ENCODE results near the gene ARVCF. TPM values are rescaled to one million over a fixed set of nuclear protein-coding genes. Genes with fewer than 3 reads are reported as not detected.

Gene ARVCF
- total RNA-seq, 4 donors from 2014 or later: 32.5 to 61.5 (median 39.5) TPM

DNA sequence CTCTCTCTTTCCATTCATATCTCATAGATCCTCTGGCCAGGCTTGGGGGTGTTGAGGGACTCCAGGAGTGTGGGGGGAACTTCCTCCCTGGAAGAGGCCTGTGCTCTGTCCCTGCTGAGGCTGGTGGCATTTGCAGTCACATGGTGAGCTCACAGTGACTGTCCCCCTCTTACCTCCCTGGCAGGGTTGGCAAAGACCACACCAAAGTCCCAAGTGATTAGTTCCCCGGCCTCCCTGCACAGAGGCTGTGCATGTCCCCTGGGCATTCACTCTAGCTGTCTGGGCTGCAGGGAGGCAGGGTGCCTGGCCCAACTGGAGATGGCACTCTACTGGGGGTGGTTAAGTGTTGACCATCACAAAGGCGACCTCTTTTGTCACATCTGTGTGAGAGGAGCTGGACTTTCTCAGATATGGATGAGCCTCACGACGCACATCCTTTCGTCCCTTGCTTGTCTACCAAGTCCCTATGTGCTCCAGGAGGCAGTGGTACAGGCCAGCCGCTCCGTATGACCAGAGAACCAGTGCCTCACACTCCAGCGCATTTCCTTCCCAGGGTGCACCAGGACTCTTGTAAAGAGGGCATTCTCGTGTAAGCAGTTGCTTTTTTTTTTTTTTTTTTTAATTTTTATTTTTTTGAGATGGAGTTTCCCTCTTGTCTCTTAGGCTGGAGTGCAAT is 13.1 kb upstream of the ARVCF start:
- 93% methylated on average over 7 of the region's 9 CpGs; no CpG with 5 or more reads in 1 of the 2 donors for WGBS, 2 donors (ENCODE audit: low coverage in 1 of 2)
- no peak overlapping the region for H3K4me3 ChIP-seq
- peaks cover 0 to 19% of the 10 kb centered on the region in 2 donors for H3K36me3 ChIP-seq
- no peaks in the 10 kb centered on the region for H3K27me3 ChIP-seq
- TF ChIP-seq, protein P1, sequence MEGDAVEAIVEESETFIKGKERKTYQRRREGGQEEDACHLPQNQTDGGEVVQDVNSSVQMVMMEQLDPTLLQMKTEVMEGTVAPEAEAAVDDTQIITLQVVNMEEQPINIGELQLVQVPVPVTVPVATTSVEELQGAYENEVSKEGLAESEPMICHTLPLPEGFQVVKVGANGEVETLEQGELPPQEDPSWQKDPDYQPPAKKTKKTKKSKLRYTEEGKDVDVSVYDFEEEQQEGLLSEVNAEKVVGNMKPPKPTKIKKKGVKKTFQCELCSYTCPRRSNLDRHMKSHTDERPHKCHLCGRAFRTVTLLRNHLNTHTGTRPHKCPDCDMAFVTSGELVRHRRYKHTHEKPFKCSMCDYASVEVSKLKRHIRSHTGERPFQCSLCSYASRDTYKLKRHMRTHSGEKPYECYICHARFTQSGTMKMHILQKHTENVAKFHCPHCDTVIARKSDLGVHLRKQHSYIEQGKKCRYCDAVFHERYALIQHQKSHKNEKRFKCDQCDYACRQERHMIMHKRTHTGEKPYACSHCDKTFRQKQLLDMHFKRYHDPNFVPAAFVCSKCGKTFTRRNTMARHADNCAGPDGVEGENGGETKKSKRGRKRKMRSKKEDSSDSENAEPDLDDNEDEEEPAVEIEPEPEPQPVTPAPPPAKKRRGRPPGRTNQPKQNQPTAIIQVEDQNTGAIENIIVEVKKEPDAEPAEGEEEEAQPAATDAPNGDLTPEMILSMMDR (IDR thresholded peaks at IDR 0.05): no peak
- TF ChIP-seq POLR2AphosphoS5 (IDR thresholded peaks at IDR 0.05) (no peak), POLR2A (IDR thresholded peaks at IDR 0.05) (no peak), EP300 (IDR thresholded peaks at IDR 0.05) (no peak)
- ATAC-seq: no peak
- H3K27ac ChIP-seq: no peak overlapping the region
- no peaks in the 10 kb centered on the region for H3K9me3 ChIP-seq
- peaks cover 0 to 28% (median 16%) of the 10 kb centered on the region in 3 donors for H3K4me1 ChIP-seq

DNA sequence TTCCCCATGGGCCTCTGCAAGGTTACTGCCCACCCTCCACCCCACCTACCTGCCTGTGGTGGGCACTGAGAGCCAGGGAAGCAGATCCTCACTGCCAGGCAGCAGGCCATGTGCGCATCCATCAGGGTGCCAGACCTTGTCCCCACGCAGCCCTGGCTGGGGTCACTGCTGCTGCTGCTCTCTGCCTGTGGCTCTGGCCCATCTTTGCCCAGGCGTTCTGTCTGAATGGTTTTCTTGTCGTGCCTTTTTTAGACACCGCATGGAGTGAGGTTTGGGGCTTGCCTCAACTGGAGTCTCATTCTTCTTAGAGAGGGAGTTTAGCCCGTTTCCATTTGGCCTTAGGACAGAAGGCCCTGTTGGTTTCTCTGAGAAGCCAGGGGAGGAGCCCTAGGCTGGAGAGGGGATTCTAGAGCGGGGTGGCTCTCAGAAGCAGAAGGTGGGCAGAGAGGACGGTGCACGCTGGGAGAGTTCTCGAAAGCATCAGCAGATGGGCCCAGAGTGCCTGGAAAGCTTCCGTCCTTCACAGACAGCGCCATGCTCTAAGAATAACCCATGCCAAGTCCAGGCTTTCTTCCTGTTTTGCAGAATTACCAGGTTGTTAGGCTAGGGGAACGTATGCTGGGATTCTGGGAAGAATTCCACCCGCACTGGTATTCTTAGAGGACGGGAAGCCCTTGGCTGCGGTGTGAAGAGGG is 12.4 kb upstream of the ARVCF start:
- H3K27me3 ChIP-seq: no peaks in the 10 kb centered on the region

DNA sequence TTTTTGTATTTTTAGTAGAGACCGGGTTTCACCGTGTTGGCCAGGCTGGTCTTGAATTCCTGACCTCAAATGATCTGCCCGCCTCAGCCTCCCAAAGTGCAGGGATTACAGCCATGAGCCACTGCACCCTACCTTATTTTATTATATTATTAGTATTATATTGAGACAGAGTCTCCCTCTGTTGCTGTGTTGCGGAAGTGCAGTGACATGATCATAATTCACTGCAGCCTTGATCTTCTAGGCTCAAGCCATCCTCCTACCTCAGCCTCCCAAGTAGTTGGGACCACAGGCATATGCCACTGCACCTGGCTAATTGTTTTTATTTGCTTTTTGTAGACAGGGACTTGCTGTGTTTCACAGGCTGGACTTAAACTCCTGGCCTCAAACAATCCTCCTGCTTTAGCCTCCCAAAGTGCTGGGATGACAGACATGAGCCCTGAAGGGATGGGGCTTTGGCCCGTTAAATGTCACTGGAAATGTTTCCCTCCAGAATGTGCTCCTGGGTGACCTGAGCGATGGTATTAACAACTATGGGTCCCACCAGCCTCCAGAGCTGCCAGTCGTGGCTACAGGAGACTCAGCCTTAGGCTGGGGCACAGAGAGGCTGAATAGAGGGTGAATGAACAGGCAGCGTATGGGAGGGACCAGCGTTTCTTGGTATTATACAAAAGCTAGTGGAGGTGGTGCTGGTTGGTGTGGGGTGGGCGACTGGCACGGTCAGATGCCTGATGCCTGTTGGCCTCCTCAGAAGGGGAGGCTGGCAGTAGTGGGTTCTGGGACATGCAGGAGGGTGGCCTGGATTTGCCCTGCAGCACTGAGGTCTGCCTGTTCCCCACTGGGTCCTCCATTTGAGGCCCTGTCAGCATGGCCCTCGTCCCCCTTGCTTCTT is 11.6 kb upstream of the ARVCF start:
- Histone ChIP-seq H3K27ac (no peak overlapping the region), H3K9me3 (no peaks in the 10 kb centered on the region), H3K27me3 (no peaks in the 10 kb centered on the region), H3K4me3 (no peak overlapping the region), H3K36me3 (peaks cover 0 to 25% of the 10 kb centered on the region in 2 donors), H3K4me1 (peaks cover 0 to 30% (median 9%) of the 10 kb centered on the region in 3 donors)
- TF ChIP-seq, protein P1 (IDR thresholded peaks at IDR 0.05): no peak
- TF ChIP-seq POLR2A (IDR thresholded peaks at IDR 0.05) (no peak), POLR2AphosphoS5 (IDR thresholded peaks at IDR 0.05) (no peak), EP300 (IDR thresholded peaks at IDR 0.05) (no peak)
- 79 to 83% methylated on average over 3 to 9 of the region's 12 CpGs for WGBS, 2 donors (ENCODE audit: low coverage in 1 of 2)
- no peak for ATAC-seq

More for the DNA sequence above, 12.4 kb upstream of the ARVCF start:
- no peaks in the 10 kb centered on the region for H3K9me3 ChIP-seq
- no peak overlapping the region for H3K27ac ChIP-seq
- H3K4me3 ChIP-seq: no peak overlapping the region
- WGBS, 2 donors (ENCODE audit: low coverage in 1 of 2): 63 to 87% methylated on average over 4 to 8 of the region's 16 CpGs
- ATAC-seq: no peak
- peaks cover 0 to 24% of the 10 kb centered on the region in 2 donors for H3K36me3 ChIP-seq
- TF ChIP-seq, protein P1 (IDR thresholded peaks at IDR 0.05): no peak
- TF ChIP-seq POLR2AphosphoS5 (IDR thresholded peaks at IDR 0.05) (no peak), POLR2A (IDR thresholded peaks at IDR 0.05) (no peak), EP300 (IDR thresholded peaks at IDR 0.05) (no peak)
- H3K4me1 ChIP-seq: peaks cover 0 to 30% (median 16%) of the 10 kb centered on the region in 3 donors

DNA sequence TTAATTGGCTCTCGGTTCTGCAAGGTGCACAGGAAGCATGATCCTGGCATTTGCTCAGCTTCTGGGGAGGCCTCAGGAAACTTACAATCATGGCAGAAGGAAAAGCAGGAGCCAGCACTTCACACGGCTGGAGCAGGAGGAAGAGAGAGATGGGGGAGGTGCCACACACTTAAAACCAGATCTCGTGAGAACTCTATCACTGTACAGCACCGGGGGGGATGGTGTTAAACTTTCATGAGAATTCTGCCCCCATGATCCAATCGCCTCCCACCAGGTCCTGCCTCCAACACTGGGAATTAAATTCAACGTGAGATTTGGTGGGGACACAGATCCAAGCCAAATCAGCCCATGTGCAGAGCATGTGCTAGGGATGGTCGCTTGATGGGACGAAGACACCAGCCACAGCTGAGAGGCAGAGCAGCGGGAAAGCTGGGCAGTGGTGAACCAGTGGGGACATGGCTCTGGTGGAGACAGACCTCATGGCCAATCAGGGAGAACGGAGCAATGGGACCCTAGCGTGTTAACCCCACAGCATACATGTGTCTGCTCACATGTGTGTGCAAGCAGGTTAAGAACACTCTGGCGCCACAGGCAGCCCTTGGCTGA is 10.5 kb upstream of the ARVCF start:
- no peak for ATAC-seq
- no peaks in the 10 kb centered on the region for H3K27me3 ChIP-seq
- no peaks in the 10 kb centered on the region for H3K9me3 ChIP-seq
- no peak for TF ChIP-seq POLR2AphosphoS5 (IDR thresholded peaks at IDR 0.05)
- TF ChIP-seq, protein P1 (IDR thresholded peaks at IDR 0.05): no peak
- TF ChIP-seq EP300 (IDR thresholded peaks at IDR 0.05): no peak
- TF ChIP-seq POLR2A (IDR thresholded peaks at IDR 0.05): no peak
- peaks cover 0 to 30% (median 9%) of the 10 kb centered on the region in 3 donors for H3K4me1 ChIP-seq
- no peak overlapping the region for H3K4me3 ChIP-seq
- H3K36me3 ChIP-seq: peaks cover 0 to 20% of the 10 kb centered on the region in 2 donors
- no peak overlapping the region for H3K27ac ChIP-seq
- WGBS, 2 donors (ENCODE audit: low coverage in 1 of 2): 91 to 100% methylated on average over 3 to 6 of the region's 12 CpGs

All from gastroesophageal sphincter (tissue), 4 donors.